ENCODE results near the gene IGSF21. TPM values are rescaled to one million over a fixed set of nuclear protein-coding genes. Genes with fewer than 3 reads are reported as not detected.

The IGSF21 gene
- total RNA-seq, 1 experiment from 2014 or later, result 5.2 TPM

GRCh38 chr1:18243503-18244175 is 136.0 kb downstream of the IGSF21 start:
- no peak overlapping the region for H3K56ac ChIP-seq (ENCODE audit: insufficient read length, low read depth, low read length)
- no peak overlapping the region for H3K27ac ChIP-seq (ENCODE audit: insufficient read length, low read depth, low read length)
- no peak overlapping the region for H3K18ac ChIP-seq (ENCODE audit: insufficient read length, low read depth, low read length)
- H2BK15ac ChIP-seq (ENCODE audit: low read depth, low read length), result no peak overlapping the region
- no CpG with 5 or more reads among the region's 10 CpGs for WGBS (ENCODE audit: extremely low coverage, insufficient read length, low lambda C conversion rate)
- no peak overlapping the region for H2BK20ac ChIP-seq (ENCODE audit: low read depth, low read length, poor library complexity, severe bottlenecking)
- H4K91ac ChIP-seq (ENCODE audit: insufficient read length, low read depth, low read length), result no peak overlapping the region
- TF ChIP-seq CTCF (conservative IDR thresholded peaks at IDR 0.05), result no peak
- Mint-ChIP-seq H3K36me3 (ENCODE audit: insufficient read depth in 1 of 3, low read depth in 3 of 3) (no peaks in the 10 kb centered on the region), H3K27ac (peak overlapping the region in 1 of 3 experiments; percentile 24; a peak in 1 of 7 replicates), H3K4me1 (peaks cover 14 to 17% of the 10 kb centered on the region in 2 experiments), H3K4me3 (no peak overlapping the region), H3K27me3 (ENCODE audit: low read depth) (peaks cover 3% of the 10 kb centered on the region; the same call in 1 of the 2 replicates), H3K9me3 (no peaks in the 10 kb centered on the region)
- H3K4me1 ChIP-seq (ENCODE audit: insufficient read depth, low read length), result peaks cover 5% of the 10 kb centered on the region
- H3K4me2 ChIP-seq (ENCODE audit: insufficient read depth, insufficient read length, low read length), result no peak overlapping the region
- no peak overlapping the region for H3K4ac ChIP-seq (ENCODE audit: low read depth, low read length)
- H3K79me2 ChIP-seq (ENCODE audit: insufficient read depth, low read length), result no peaks in the 10 kb centered on the region
- H4K5ac ChIP-seq (ENCODE audit: insufficient read length, low read depth, low read length), result no peak overlapping the region
- H4K20me1 ChIP-seq (ENCODE audit: control insufficient read depth, insufficient read depth, insufficient read length), result no peaks in the 10 kb centered on the region
- H3K14ac ChIP-seq (ENCODE audit: insufficient read depth, low read length), result no peak overlapping the region
- H2BK120ac ChIP-seq (ENCODE audit: low read depth, low read length, poor library complexity, severe bottlenecking), result no peak overlapping the region
- no peaks in the 10 kb centered on the region for H3K27me3 ChIP-seq (ENCODE audit: insufficient read depth, low read length)
- no peak overlapping the region for H3K23ac ChIP-seq (ENCODE audit: insufficient read length, low read depth, low read length)
- no peak overlapping the region for H3T11ph ChIP-seq (ENCODE audit: low read length)
- H3K23me2 ChIP-seq (ENCODE audit: insufficient read length, low read depth, low read length, poor library complexity, severe bottlenecking), result no peaks in the 10 kb centered on the region
- H2BK5ac ChIP-seq (ENCODE audit: insufficient read length, low read length), result no peak overlapping the region
- H3K79me1 ChIP-seq (ENCODE audit: insufficient read depth, low read depth, low read length, poor library complexity, severe bottlenecking), result no peaks in the 10 kb centered on the region
- H3K9ac ChIP-seq (ENCODE audit: extremely low read depth, insufficient read length, low read length), result no peak overlapping the region
- no peak overlapping the region for H4K8ac ChIP-seq (replicated peaks; ENCODE audit: insufficient read length, low read depth, low read length)
- H2BK12ac ChIP-seq (ENCODE audit: insufficient read length, low read depth, low read length), result no peak overlapping the region
- DNase-seq, result no peak
- no peak overlapping the region for H2AFZ ChIP-seq (ENCODE audit: low read length)
- H3K9me3 ChIP-seq (ENCODE audit: control insufficient read depth, low read depth, low read length), result no peaks in the 10 kb centered on the region
- H2AK5ac ChIP-seq (ENCODE audit: insufficient read length, low read length), result no peak overlapping the region

Measured in H9 (cell line).